ENCODE results near the gene NELFB. TPM values are rescaled to one million over a fixed set of nuclear protein-coding genes. Genes with fewer than 3 reads are reported as not detected.

NELFB gene
- total and polyA plus RNA-seq, 9 of the 15 experiments (the other 6 are each of a cell fraction or from before 2014, with no cell fraction given) = 0.24 to 84.0 (median 29.7) TPM

GRCh38 chr9:137266585-137267453 lies 11.7 kb downstream of the NELFB start:
- intact Hi-C loops (cut with micrococcal nuclease) = no loop called here
- in situ Hi-C loops (cut with MboI) = no loop called here
- no peaks in the 10 kb centered on the region for H3K9me3 ChIP-seq (replicated peaks; ENCODE audit: control insufficient read depth, insufficient read depth, low read depth, low read length)
- H3K4me3 ChIP-seq = no peak overlapping the region
- no peak for DNase-seq (ENCODE audit: extremely low read depth in 1 of 4, low spot score in 3 of 4)
- no peak for ATAC-seq
- H3K27me3 ChIP-seq (ENCODE audit: control insufficient read depth in 2 of 2, insufficient read depth in 2 of 2, low read length in 2 of 2) = no peaks in the 10 kb centered on the region
- H3K4me2 ChIP-seq (ENCODE audit: insufficient read depth, low read length) = no peak overlapping the region
- H3K79me2 ChIP-seq (ENCODE audit: control insufficient read depth, insufficient read depth, low read length) = peaks cover 10% of the 10 kb centered on the region; the same call in 2 of the 3 replicates
- no peak overlapping the region for H2AFZ ChIP-seq (ENCODE audit: low read depth, low read length)
- H3K9me1 ChIP-seq (ENCODE audit: control insufficient read depth, insufficient read depth, low read length) = no peaks in the 10 kb centered on the region
- POLR2A ChIA-PET = interaction anchor here (0.5 to 4.2 kb wide), 8 partner anchors 10 to 137 kb away, joined by 3 to 23 read pairs (median 3); partner anchors contain the start of genes NRARP and TOR4A
- H3K36me3 ChIP-seq (ENCODE audit: control insufficient read depth, insufficient read depth, low read length) = peaks cover 73% of the 10 kb centered on the region
- no peak overlapping the region for H3K27ac ChIP-seq (ENCODE audit: extremely low read depth, low read depth, low read length)
- H4K20me1 ChIP-seq (replicated peaks; ENCODE audit: control insufficient read depth, insufficient read depth, low read length) = no peaks in the 10 kb centered on the region
- H3K4me1 ChIP-seq (replicated peaks in 1 of 2; ENCODE audit: control insufficient read depth in 2 of 2, insufficient read depth in 2 of 2, low read length in 2 of 2) = peaks cover 20 to 60% of the 10 kb centered on the region in 2 experiments
- FAIRE-seq = no peak
- BruUV-seq (replicated peaks) = no TSS peak
- peak overlapping the region in 1 of 2 experiments; percentile 28; a peak in 1 of 4 replicates for H3K9ac ChIP-seq (ENCODE audit: insufficient read depth in 1 of 2, low read depth in 2 of 2, low read length in 2 of 2)
- WGBS (ENCODE audit: insufficient coverage, low coverage, missing lambda C conversion rate) = 92% methylated on average over 20 of the region's 34 CpGs
- CTCF ChIA-PET (ENCODE audit: low intra/inter-chr PET ratio) = no interaction called here
- no peak for TF ChIP-seq ZC3H4 (CRISPR knock-in tag; IDR thresholded peaks at IDR 0.05; ENCODE audit: borderline replicate concordance)
- TF ChIP-seq U2AF1 (optimal IDR thresholded peaks at IDR 0.05; ENCODE audit: low read depth, low read length) = no peak
- no peak for TF ChIP-seq HDAC6 (IDR thresholded peaks at IDR 0.05; ENCODE audit: low read depth, low read length)
- TF ChIP-seq, protein P1, sequence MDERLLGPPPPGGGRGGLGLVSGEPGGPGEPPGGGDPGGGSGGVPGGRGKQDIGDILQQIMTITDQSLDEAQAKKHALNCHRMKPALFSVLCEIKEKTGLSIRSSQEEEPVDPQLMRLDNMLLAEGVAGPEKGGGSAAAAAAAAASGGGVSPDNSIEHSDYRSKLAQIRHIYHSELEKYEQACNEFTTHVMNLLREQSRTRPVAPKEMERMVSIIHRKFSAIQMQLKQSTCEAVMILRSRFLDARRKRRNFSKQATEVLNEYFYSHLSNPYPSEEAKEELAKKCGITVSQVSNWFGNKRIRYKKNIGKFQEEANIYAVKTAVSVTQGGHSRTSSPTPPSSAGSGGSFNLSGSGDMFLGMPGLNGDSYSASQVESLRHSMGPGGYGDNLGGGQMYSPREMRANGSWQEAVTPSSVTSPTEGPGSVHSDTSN (CRISPR knock-in tag; IDR thresholded peaks at IDR 0.05; ENCODE audit: low read depth) = no peak
- TF ChIP-seq, protein P1 (tag; conservative IDR thresholded peaks at IDR 0.05; ENCODE audit: low read depth) = no peak
- TF ChIP-seq ZNF778 (CRISPR knock-in tag; IDR thresholded peaks at IDR 0.05) = no peak
- no peak for TF ChIP-seq CTBP1 (IDR thresholded peaks at IDR 0.05; ENCODE audit: borderline replicate concordance)
- TF ChIP-seq REST (IDR thresholded peaks at IDR 0.05; ENCODE audit: borderline replicate concordance) = no peak
- no peak for TF ChIP-seq REST (CRISPR knock-in tag; IDR thresholded peaks at IDR 0.05; ENCODE audit: low read depth)
- peak; percentile 41; the same call in 1 of the 2 replicates for TF ChIP-seq RBFOX2 (IDR thresholded peaks at IDR 0.05; ENCODE audit: low read depth, low read length)
